Transverse colon (tissue), 3 donors: Measurements from ENCODE around the gene FUT3.

Source experiments
- POLR2A ChIP-seq: fragments of 450-650 bp; IDR thresholded peaks from one replicate; pipeline ENCODE4 v1.6.1; 2016; ENCODE audit warnings: antibody characterized with exemption, mild to moderate bottlenecking, moderate library complexity
- TF ChIP-seq, protein P1 (sequence below), 5 experiments: fragments of 200-600 bp in 3 of 5; fragments of 450-650 bp in 2 of 5; sonication (generic) in 3 of 5; IDR thresholded peaks; 1 replicate in 2 of 5; 2 replicates in 3 of 5; pipeline ENCODE4 v1.5.1; 2016 to 2017; ENCODE audit warnings: antibody characterized with exemption in 5 of 5, inconsistent platforms in 3 of 5, mild to moderate bottlenecking in 2 of 5, moderate library complexity in 1 of 5

DNA sequence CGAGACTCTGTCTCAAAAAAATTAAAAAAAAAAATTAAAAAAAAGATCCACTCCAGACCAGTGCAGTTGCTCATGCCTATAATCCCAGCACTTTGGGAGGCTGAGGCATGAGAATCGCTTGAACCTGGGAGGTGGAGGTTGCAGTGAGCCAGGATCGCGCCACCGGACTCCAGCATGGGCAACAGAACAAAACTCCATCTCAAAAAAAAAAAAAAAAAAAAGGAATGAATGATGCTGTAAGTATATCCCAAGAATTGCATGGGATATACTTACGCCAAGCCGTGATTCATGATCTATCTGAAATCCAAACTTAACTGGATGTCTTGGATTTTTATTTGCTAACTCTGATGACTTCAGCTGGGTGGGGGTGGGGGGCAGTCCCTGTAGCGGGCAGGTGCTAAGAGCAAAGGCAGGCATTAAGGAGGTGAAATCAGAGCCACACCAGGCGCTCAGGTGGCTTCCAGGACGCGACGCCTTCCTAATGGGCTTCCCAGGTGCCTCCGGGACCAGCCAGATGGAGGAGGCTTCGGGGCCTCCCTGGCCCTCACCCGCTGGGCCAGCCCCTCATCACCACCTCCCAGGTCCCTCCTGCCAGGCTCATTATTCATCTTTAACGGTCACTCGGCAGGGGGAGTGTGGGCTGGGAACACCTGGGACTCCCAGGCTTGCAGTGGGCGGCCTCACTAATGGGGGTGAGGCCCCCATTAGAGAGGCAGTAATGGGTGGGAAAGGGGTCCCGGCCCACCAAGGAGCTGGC, 30.5 kb upstream of the FUT3 start:
- no peak for TF ChIP-seq POLR2A
- TF ChIP-seq, protein P1, sequence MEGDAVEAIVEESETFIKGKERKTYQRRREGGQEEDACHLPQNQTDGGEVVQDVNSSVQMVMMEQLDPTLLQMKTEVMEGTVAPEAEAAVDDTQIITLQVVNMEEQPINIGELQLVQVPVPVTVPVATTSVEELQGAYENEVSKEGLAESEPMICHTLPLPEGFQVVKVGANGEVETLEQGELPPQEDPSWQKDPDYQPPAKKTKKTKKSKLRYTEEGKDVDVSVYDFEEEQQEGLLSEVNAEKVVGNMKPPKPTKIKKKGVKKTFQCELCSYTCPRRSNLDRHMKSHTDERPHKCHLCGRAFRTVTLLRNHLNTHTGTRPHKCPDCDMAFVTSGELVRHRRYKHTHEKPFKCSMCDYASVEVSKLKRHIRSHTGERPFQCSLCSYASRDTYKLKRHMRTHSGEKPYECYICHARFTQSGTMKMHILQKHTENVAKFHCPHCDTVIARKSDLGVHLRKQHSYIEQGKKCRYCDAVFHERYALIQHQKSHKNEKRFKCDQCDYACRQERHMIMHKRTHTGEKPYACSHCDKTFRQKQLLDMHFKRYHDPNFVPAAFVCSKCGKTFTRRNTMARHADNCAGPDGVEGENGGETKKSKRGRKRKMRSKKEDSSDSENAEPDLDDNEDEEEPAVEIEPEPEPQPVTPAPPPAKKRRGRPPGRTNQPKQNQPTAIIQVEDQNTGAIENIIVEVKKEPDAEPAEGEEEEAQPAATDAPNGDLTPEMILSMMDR (IDR thresholded peaks at IDR 0.05), result no peak
